HG03108 (cell line): ENCODE results near the gene CASP10.
A peak's percentile ranks its signal among the peaks of the same experiment; 100 is the strongest.
"Not testable (repeated sequence)": the region's sequence is repeated elsewhere in the genome, so short reads cannot be mapped to it uniquely, and the experiment has no call there.

Experiments used
- ATAC-seq: cut with Tn5 transposase; IDR thresholded peaks from one replicate; pipeline ENCODE4 v1.9.1; 2021; ENCODE audit warnings: moderate library complexity; ENCODE audit not compliant: unreplicated experiment

CASP10 gene

GRCh38 chr2:201182650-201183364 lies at the start of gene CASP10:
TSS of gene CASP10 (plus strand) at chr2:201183141. CDS start at chr2:201185778, 2,637 bp downstream.
- ATAC-seq = peak; percentile 90

- ATAC-seq = no peak
Measured at GRCh38 chr2:201135386-201135785, 47.6 kb upstream of the CASP10 start.

GRCh38 chr2:201136889-201137321 lies 46.0 kb upstream of the CASP10 start:
- ATAC-seq = no peak

GRCh38 chr2:201137505-201138400 lies 45.2 kb upstream of the CASP10 start:
- no peak for ATAC-seq

- no peak for ATAC-seq
Measured at GRCh38 chr2:201138401-201138970, 44.5 kb upstream of the CASP10 start.

- not testable (repeated sequence) for ATAC-seq
Measured at GRCh38 chr2:201138986-201139781, 43.8 kb upstream of the CASP10 start.

- no peak for ATAC-seq
Measured at GRCh38 chr2:201139836-201140604, 42.9 kb upstream of the CASP10 start.

GRCh38 chr2:201144101-201145051 lies 38.6 kb upstream of the CASP10 start:
- no peak for ATAC-seq

- no peak for ATAC-seq
Measured at GRCh38 chr2:201148434-201148990, 34.4 kb upstream of the CASP10 start.

- ATAC-seq = no peak
Measured at GRCh38 chr2:201149064-201149820, 33.7 kb upstream of the CASP10 start.

GRCh38 chr2:201149821-201150165 lies 33.1 kb upstream of the CASP10 start:
- not testable (repeated sequence) for ATAC-seq

- ATAC-seq = no peak
Measured at GRCh38 chr2:201150454-201151020, 32.4 kb upstream of the CASP10 start.

GRCh38 chr2:201151127-201151981 lies 31.6 kb upstream of the CASP10 start:
- peak; percentile 85 for ATAC-seq

- no peak for ATAC-seq
Measured at GRCh38 chr2:201152517-201152916, 30.4 kb upstream of the CASP10 start.

- ATAC-seq = no peak
Measured at GRCh38 chr2:201152999-201153815, 29.7 kb upstream of the CASP10 start.
